Stimulated activated naive CD8-positive, alpha-beta T cell treated with anti-CD3 and anti-CD28 coated beads, Interleukin-15, Interleukin-2, amounts not matched to agents 100 ng/mL and 50 ng/mL, for 24 hours (primary cell): ENCODE results near the gene SLC27A3.

Experiments
- H3K27ac Mint-ChIP-seq: one replicate; pipeline ENCODE4 v1.8.0; 2021; ENCODE audit warnings: mild to moderate bottlenecking, mixed read lengths
- H3K27me3 Mint-ChIP-seq: one replicate; pipeline ENCODE4 v1.8.0; 2021; ENCODE audit warnings: mixed read lengths
- H3K36me3 Mint-ChIP-seq: one replicate; pipeline ENCODE4 v1.8.0; 2021; ENCODE audit warnings: low read depth, mixed read lengths
- H3K4me1 Mint-ChIP-seq: one replicate; pipeline ENCODE4 v1.8.0; 2021; ENCODE audit warnings: low read depth, mixed read lengths
- H3K4me3 Mint-ChIP-seq: one replicate; pipeline ENCODE4 v1.8.0; 2021; ENCODE audit warnings: mild to moderate bottlenecking, mixed read lengths
- H3K9me3 Mint-ChIP-seq: one replicate; pipeline ENCODE4 v1.8.0; 2021; ENCODE audit warnings: mixed read lengths

The SLC27A3 gene

DNA sequence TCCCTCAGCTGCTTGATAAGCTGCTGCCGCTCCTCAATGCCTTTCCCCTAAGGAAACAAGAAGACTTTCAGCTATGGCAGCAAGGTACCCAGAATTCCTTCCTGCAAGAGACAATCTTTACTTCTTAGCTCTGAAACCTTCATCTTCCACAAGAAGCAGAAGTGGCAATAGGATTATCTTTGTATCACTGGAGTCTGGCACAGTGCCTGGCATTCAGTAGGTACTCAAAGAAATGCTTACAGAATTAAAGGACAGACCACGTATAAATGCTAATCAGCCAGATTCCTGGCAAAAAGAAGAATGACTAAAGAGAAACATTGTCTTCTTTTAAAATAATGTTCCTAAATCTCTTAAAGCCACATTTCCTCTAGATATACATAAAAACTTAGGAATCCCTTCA lies 43.7 kb downstream of the SLC27A3 start:
- no peak overlapping the region for H3K4me3 Mint-ChIP-seq
- no peaks in the 10 kb centered on the region for H3K27me3 Mint-ChIP-seq
- no peak overlapping the region for H3K27ac Mint-ChIP-seq
- H3K36me3 Mint-ChIP-seq: peaks cover 51% of the 10 kb centered on the region
- H3K9me3 Mint-ChIP-seq: no peaks in the 10 kb centered on the region
- peaks cover 3% of the 10 kb centered on the region for H3K4me1 Mint-ChIP-seq

DNA sequence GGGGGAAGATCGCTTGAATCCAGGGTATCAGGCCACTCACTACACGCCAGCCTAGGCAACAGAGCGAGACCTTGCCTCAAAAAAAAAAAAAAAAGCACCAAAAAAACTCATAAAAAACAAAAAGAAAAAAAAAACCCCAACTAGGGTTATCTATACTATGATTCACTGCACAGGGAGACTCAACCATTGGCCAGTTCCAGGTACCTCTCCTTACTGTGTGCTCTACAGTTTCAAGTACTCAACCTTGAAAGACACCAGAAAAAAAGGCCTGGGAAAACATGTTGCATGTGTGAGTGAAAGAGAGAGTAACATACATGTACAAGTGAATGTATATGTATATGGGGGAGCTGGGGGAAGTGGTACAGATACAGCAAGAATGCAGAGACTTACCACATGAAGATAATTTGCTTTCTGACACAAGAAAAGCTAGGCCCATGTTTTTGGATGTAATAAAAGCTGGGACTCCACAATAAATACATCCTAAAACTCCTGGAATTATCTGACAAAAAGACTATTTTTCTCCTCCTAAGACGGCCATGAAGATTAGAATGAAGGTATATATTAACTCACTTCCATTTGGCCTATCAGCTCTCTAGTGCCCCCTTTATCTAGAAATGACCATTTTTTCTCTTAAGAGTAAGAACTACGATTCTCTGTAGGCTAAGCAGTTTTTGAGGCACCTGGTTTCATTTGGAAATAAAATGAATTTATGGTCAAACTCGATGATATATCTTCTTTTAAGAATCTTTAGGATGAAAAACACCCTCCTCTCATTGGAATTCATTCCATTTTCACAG lies 52.2 kb downstream of the SLC27A3 start:
- H3K27me3 Mint-ChIP-seq: no peaks in the 10 kb centered on the region
- no peaks in the 10 kb centered on the region for H3K9me3 Mint-ChIP-seq
- H3K27ac Mint-ChIP-seq: no peak overlapping the region
- H3K36me3 Mint-ChIP-seq: peaks cover 32% of the 10 kb centered on the region
- H3K4me3 Mint-ChIP-seq: no peak overlapping the region
- H3K4me1 Mint-ChIP-seq: peaks cover 3% of the 10 kb centered on the region
